HepG2 (cell line): ENCODE data around the gene GPC6. TPM values are rescaled to one million over a fixed set of nuclear protein-coding genes. Genes with fewer than 3 reads are reported as not detected.

Experiments
- ATAC-seq: fragments of 200-7000 bp; cut with Tn5 transposase; 3 replicates; pipeline ENCODE4 v1.9.1; 2020; ENCODE audit warnings: mild to moderate bottlenecking, moderate library complexity
- BruUV-seq: library from RNA; stranded (reverse); fragments of 400-500 nt; replicated peaks from 2 replicates; lab custom pipeline; 2021; lab: Mats Ljungman, UMichigan
- CTCF ChIA-PET: fragments of 300-600 bp; formaldehyde crosslinking; extraction: SDS; loops from one replicate; lab custom pipeline; 2021; ENCODE audit warnings: low total read pairs, inconsistent platforms, low intra/inter-chr PET ratio; lab: Yijun Ruan, JAX
- POLR2A ChIA-PET: fragments of 350-600 bp; sonication (Branson Sonifier 250); formaldehyde crosslinking; loops from one replicate; lab custom pipeline; 2020; ENCODE audit warnings: antibody characterized with exemption, inconsistent platforms; lab: Yijun Ruan, JAX
- DNase-seq: peaks from one replicate; pipeline ENCODE4 v3.0.0-alpha.2; 2015; ENCODE audit warnings: low spot score
- FAIRE-seq: peaks from 3 replicates; lab custom pipeline; 2011; peaks lifted over from hg19 to GRCh38; lab: Jason Lieb, UNC
- H2AFZ ChIP-seq: one replicate; pipeline ENCODE4 v1.6.1; 2011; ENCODE audit warnings: low read length, inconsistent platforms
- H3K27ac ChIP-seq: fragments of 300-600 bp; 3 replicates; pipeline ENCODE4 v1.8.0; 2011; ENCODE audit warnings: mixed run types, mild to moderate bottlenecking, mixed read lengths, low read length, inconsistent platforms; ENCODE audit not compliant: insufficient read depth; ENCODE audit errors: extremely low read length
- H3K27me3 ChIP-seq, 2 experiments: fragments of 200-600 bp in 1 of 2; 2 replicates in 1 of 2; 3 replicates in 1 of 2; pipeline versions ENCODE4 v1.6.0 to v1.8.0; 2011; ENCODE audit warnings: low read length in 2 of 2, mild to moderate bottlenecking in 2 of 2, moderate library complexity in 2 of 2, inconsistent platforms in 1 of 2; ENCODE audit not compliant: insufficient read depth in 2 of 2, control insufficient read depth in 1 of 2
- H3K36me3 ChIP-seq, 2 experiments: fragments of 200-600 bp in 1 of 2; replicated peaks in 1 of 2; 2 replicates in 1 of 2; 3 replicates in 1 of 2; pipeline versions ENCODE4 v1.5.1 to v1.8.0; 2011; ENCODE audit warnings: low read length in 2 of 2, inconsistent platforms in 1 of 2; ENCODE audit not compliant: insufficient read depth in 2 of 2, control insufficient read depth in 1 of 2
- H3K4me1 ChIP-seq: 2 replicates; pipeline ENCODE4 v1.5.1; 2012; ENCODE audit warnings: low read length, inconsistent platforms; ENCODE audit not compliant: insufficient read depth
- H3K4me2 ChIP-seq: 2 replicates; pipeline ENCODE4 v1.6.0; 2011; ENCODE audit warnings: low read depth, low read length, inconsistent platforms
- H3K4me3 ChIP-seq, 3 experiments: fragments of 200-600 bp in 1 of 3; sonication (generic), shearing (Covaris generic) in 1 of 3; replicated peaks in 1 of 3; 2 replicates each; pipeline ENCODE4 v1.5.1; 2011 to 2016; ENCODE audit warnings: low read length in 3 of 3, inconsistent platforms in 2 of 3, low read depth in 2 of 3, mild to moderate bottlenecking in 2 of 3, control low read depth in 1 of 3, mixed read lengths in 1 of 3; ENCODE audit not compliant: insufficient read depth in 1 of 3
- H3K79me2 ChIP-seq: one replicate; pipeline ENCODE4 v1.6.1; 2011; ENCODE audit warnings: low read length, inconsistent platforms; ENCODE audit not compliant: insufficient read depth
- H3K9ac ChIP-seq: 2 replicates; pipeline ENCODE4 v1.6.0; 2011; ENCODE audit warnings: mild to moderate bottlenecking, low read depth, low read length, inconsistent platforms; ENCODE audit not compliant: insufficient read depth
- H3K9me3 ChIP-seq: 2 replicates; pipeline ENCODE4 v1.5.1; 2012; ENCODE audit warnings: mild to moderate bottlenecking, low read length
- H4K20me1 ChIP-seq: 2 replicates; pipeline ENCODE4 v1.6.0; 2011; ENCODE audit warnings: inconsistent platforms, mild to moderate bottlenecking, low read length, moderate library complexity; ENCODE audit not compliant: insufficient read depth
- BCL3 ChIP-seq: sonication (generic); formaldehyde crosslinking; IDR thresholded peaks from 2 replicates; pipeline ENCODE4 v1.5.1; 2020; ENCODE audit warnings: mild to moderate bottlenecking, missing genetic modification reagents, moderate library complexity
- CEBPZ ChIP-seq: IDR thresholded peaks from 2 replicates; pipeline ENCODE4 v1.6.1; 2012; ENCODE audit warnings: low read length, improper control_type of control experiment
- DNMT1 ChIP-seq: sonication (generic); formaldehyde crosslinking; IDR thresholded peaks from 2 replicates; pipeline ENCODE4 v1.5.1; 2020; ENCODE audit warnings: mild to moderate bottlenecking, missing genetic modification reagents
- FOXO4 ChIP-seq: sonication (generic); formaldehyde crosslinking; conservative IDR thresholded peaks from 2 replicates; pipeline ENCODE4 v1.8.1; 2023; ENCODE audit warnings: missing genetic modification reagents
- IKZF1 ChIP-seq: fragments of 450-650 bp; IDR thresholded peaks from 2 replicates; pipeline ENCODE4 v1.7.1; 2016
- NR0B2 ChIP-seq: sonication (generic); formaldehyde crosslinking; IDR thresholded peaks from 2 replicates; pipeline ENCODE4 v1.4.0; 2020; ENCODE audit warnings: mild to moderate bottlenecking, missing genetic modification reagents
- SAFB2 ChIP-seq: sonication (generic); formaldehyde crosslinking; IDR thresholded peaks from 2 replicates; pipeline ENCODE4 v1.5.1; 2020; ENCODE audit warnings: missing genetic modification reagents, low read depth, mild to moderate bottlenecking, borderline replicate concordance
- ZHX2 ChIP-seq, 2 experiments: sonication (generic) in 1 of 2; formaldehyde crosslinking in 1 of 2; IDR thresholded peaks; 2 replicates each; pipeline versions ENCODE4 v1.6.1 to v1.9.0; 2014 to 2022; ENCODE audit warnings: antibody characterized with exemption in 1 of 2, borderline replicate concordance in 1 of 2, inconsistent platforms in 1 of 2, low read depth in 1 of 2, missing genetic modification reagents in 1 of 2
- ZNF253 ChIP-seq: sonication (generic); formaldehyde crosslinking; IDR thresholded peaks from 2 replicates; pipeline ENCODE4 v1.8.0; 2022; ENCODE audit warnings: mild to moderate bottlenecking, missing genetic modification reagents, borderline replicate concordance
- WGBS: methylation state at CpG from one replicate; pipeline ENCODE4 v1.1.6; 2017; ENCODE audit warnings: low lambda C conversion rate; 5-methylcytosine and 5-hydroxymethylcytosine counted together
- in situ Hi-C: cut with HindIII; loops from 2 replicates; pipeline ENCODE4 v1.10.0; 2017; ENCODE audit warnings: low pct_unique_long_range_greater_than_20kb; ENCODE audit not compliant: extremely low pct_ligation_motif_present
- intact Hi-C: fragments of 100-400 bp; cut with micrococcal nuclease; formaldehyde crosslinking; loops from one replicate; pipeline ENCODE4 v1.10.0; 2022; ENCODE audit not compliant: unreplicated experiment
- polyA plus RNA-seq, 8 experiments: library from polyadenylated mRNA; depleted of rRNA in 3 of 8; stranded (reverse) in 7 of 8; unstranded in 1 of 8; fragments of >200 nt; fragmentation: Illumina TruSeq in 4 of 8; extraction: Trizol in 4 of 8; gene quantifications; 2 replicates each; pipeline versions ENCODE4 v1.2.1 to v1.2.3, GENCODE V29; 2011 to 2016; ENCODE audit warnings: low read depth in 4 of 8, missing spikeins in 1 of 8, mixed read lengths in 1 of 8; ENCODE audit not compliant: insufficient read depth in 1 of 8
- total RNA-seq, 5 experiments: library from RNA; depleted of rRNA; stranded (reverse); fragments of >200 nt; fragmentation: Illumina TruSeq; extraction: Trizol; gene quantifications; 2 replicates each; pipeline ENCODE4 v1.2.3, GENCODE V29; 2016; ENCODE audit warnings: low read depth in 1 of 5

GPC6 gene
- total and polyA plus RNA-seq, 2 of the 13 experiments (the other 11 are each of a cell fraction or from before 2014, with no cell fraction given) = 24.5 to 33.9 TPM

- TF ChIP-seq CEBPZ = no peak
- no peak for TF ChIP-seq SAFB2 (CRISPR knock-in tag)
Observed at GRCh38 chr13:94063096-94063495, 836.5 kb downstream of the GPC6 start (continued).

GRCh38 chr13:94063848-94064247 is 837.2 kb downstream of the GPC6 start:
- Histone ChIP-seq H3K4me3 (no peak overlapping the region), H3K9me3 (no peaks in the 10 kb centered on the region), H4K20me1 (no peaks in the 10 kb centered on the region), H3K79me2 (no peaks in the 10 kb centered on the region), H3K4me2 (no peak overlapping the region), H3K9ac (no peak overlapping the region), H3K27me3 (no peaks in the 10 kb centered on the region), H3K27ac (no peak overlapping the region), H3K4me1 (no peaks in the 10 kb centered on the region), H2AFZ (no peak overlapping the region), H3K36me3 (no peaks in the 10 kb centered on the region)
- ChIA-PET CTCF (no interaction called here), POLR2A (no interaction called here)
- FAIRE-seq (no peak), ATAC-seq (no peak), DNase-seq (no peak)
- BruUV-seq = no TSS peak
- intact Hi-C loops (no loop called here), in situ Hi-C loops (no loop called here)
- 95% methylated on average over 4 of the region's 4 CpGs for WGBS
- TF ChIP-seq FOXO4 (CRISPR knock-in tag) (no peak), BCL3 (no peak), NR0B2 (no peak), ZHX2 (IDR thresholded peaks at IDR 0.05; ENCODE audit: low read depth) (no peak), ZHX2 (CRISPR knock-in tag; IDR thresholded peaks at IDR 0.05; ENCODE audit: borderline replicate concordance) (no peak), DNMT1 (CRISPR knock-in tag) (no peak), ZNF253 (no peak), IKZF1 (no peak)
